ENCODE results near the gene UNC5C.

UNC5C gene

DNA sequence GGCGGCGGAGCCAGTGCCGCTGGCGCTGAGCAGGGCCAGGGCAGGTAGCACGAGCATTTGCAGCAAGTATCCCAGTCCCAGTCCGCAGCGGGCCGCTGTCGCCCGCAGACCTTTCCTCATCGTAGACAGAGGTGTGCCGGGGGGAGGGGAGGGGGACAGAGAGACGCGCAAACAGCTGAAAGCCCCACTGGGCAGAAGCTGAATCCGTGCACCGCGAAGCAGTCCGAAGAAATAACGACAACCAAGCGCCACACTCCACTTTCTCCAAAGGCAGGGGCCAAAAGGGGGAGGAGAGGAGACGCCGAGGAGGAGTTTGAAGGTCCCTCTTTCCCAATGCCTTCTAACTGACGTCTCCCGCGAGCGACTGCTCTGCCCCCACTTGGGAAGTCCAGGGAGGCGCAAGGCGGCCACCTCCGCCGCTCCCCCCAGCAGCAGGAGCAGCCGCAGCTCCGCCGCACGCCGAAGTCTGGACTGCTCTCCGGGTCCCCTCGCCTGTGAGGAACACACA is at the start of gene UNC5C:
TSS of gene UNC5C (minus strand) at position 236 of the 508 bp plus-strand sequence.
- DNase-seq (ENCODE audit: low spot score in 2 of 2) (no peak), ATAC-seq (no peak)
- H3K4me3 Mint-ChIP-seq, result peak within 1 kb of the TSS; percentile 46
- no peak within 1 kb of the TSS for H3K27ac Mint-ChIP-seq
- peaks cover 2% of the 10 kb centered on the region for H3K9me3 Mint-ChIP-seq
- no peaks in the 10 kb centered on the region for H3K4me1 Mint-ChIP-seq
- H3K36me3 Mint-ChIP-seq, result no peaks in the 10 kb centered on the region

DNA sequence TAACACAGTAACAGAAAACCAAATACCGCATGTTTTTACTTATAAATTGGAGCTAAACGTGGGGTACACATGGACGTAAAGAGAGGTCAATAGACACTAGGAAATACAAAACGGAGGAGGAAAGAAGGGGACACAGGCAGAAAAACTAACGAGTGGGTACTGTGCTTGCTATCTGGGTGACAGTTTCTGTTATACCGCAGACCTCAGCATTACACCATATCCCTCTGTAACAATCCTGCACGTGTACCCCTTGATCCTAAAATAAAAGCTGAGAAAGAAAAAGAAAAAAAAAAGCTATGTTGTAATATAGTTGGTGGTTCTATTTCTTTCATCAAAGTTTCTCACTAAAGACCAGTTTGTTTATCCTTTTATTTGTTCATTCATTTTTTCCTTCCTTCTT is 47.9 kb upstream of the UNC5C start:
- Mint-ChIP-seq H3K4me3 (no peak overlapping the region), H3K9me3 (peaks cover 7% of the 10 kb centered on the region), H3K4me1 (no peaks in the 10 kb centered on the region), H3K36me3 (no peaks in the 10 kb centered on the region), H3K27ac (no peak overlapping the region)
- DNase-seq (ENCODE audit: low spot score in 2 of 2) (no peak), ATAC-seq (no peak)

DNA sequence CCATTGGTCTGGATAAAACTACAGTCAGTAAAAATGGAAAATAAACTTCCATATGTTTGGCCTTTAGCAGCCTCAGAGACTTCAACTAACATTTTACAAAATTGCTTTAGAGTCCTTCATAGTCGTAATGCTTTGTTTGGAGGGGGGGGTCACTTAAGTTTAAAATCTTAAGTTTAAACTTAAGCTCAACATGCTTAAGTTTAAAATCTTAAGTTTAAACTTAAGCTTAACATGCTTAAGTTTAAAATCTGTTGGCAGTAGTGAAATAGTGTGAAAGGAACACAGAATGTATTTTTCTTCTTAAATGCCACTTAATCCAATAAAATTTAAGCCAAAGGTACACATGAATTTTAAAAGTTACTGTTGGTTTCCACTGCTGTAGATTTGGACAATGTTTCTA is 45.9 kb upstream of the UNC5C start:
- Mint-ChIP-seq H3K4me3 (no peak overlapping the region), H3K27ac (no peak overlapping the region), H3K9me3 (peaks cover 5% of the 10 kb centered on the region), H3K36me3 (no peaks in the 10 kb centered on the region), H3K4me1 (no peaks in the 10 kb centered on the region)
- DNase-seq (ENCODE audit: low spot score in 2 of 2) (no peak), ATAC-seq (no peak)

DNA sequence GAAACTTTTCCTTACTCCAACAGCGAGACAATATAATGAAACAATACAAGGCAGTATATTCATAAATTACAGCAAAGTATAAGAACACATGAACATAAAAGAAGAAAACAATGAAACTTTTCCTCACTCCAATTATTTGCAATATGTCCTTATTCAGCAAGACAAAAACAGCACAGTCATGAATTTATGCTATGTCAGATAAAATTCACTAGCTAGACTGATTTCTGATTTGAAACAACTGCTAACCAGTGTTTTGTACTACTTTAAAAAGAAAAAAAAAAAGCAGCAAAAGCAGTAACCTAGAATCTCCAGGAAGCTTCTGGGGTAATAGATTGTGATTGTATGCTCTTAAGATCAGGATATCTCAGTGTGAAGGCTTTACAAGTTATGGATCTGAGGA is 45.2 kb upstream of the UNC5C start:
- H3K27ac Mint-ChIP-seq, result no peak overlapping the region
- DNase-seq (ENCODE audit: low spot score in 2 of 2), result no peak
- H3K4me1 Mint-ChIP-seq, result no peaks in the 10 kb centered on the region
- no peaks in the 10 kb centered on the region for H3K36me3 Mint-ChIP-seq
- H3K4me3 Mint-ChIP-seq, result no peak overlapping the region
- H3K9me3 Mint-ChIP-seq, result peaks cover 5% of the 10 kb centered on the region
- ATAC-seq, result no peak

DNA sequence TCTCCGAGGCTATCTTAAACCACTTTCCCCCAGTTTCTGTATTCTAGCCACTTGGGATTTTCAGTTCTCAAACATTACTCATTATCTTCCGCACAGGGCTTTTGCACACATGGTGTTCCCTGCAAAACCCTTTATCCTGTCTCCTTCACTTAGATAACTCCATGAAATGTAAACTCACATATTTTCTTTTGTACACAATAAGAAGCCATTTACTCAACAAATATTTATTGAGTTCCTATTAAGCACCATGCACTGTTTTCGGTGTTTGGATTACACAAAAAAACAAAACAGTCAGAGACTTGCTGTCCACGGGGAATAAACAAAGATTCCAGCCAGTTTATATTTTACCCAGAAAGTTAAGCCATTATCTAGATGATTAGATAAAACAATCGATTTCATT is 42.5 kb upstream of the UNC5C start:
- no peak overlapping the region for H3K27ac Mint-ChIP-seq
- no peak overlapping the region for H3K4me3 Mint-ChIP-seq
- peaks cover 7% of the 10 kb centered on the region for H3K9me3 Mint-ChIP-seq
- H3K36me3 Mint-ChIP-seq, result no peaks in the 10 kb centered on the region
- no peak for ATAC-seq
- H3K4me1 Mint-ChIP-seq, result no peaks in the 10 kb centered on the region
- no peak for DNase-seq (ENCODE audit: low spot score in 2 of 2)

DNA sequence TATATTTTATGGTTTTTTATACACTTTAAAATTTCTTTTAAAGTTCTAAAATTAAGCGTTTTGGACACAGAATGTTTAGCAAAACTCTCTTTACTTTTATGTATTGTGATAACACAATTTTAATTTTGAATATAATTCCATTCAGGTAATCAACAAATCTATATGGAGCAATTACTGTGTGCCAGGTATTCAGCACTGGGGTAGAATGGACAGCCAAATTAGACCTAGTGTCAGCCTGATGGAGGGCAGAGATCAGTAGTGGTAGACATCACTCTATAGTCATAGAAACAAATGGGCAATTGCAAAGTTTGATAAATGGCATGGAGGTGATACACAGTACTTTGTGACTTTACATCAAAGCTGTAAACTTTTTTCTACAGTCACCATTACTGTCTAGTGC is 41.8 kb upstream of the UNC5C start:
- no peak for ATAC-seq

DNA sequence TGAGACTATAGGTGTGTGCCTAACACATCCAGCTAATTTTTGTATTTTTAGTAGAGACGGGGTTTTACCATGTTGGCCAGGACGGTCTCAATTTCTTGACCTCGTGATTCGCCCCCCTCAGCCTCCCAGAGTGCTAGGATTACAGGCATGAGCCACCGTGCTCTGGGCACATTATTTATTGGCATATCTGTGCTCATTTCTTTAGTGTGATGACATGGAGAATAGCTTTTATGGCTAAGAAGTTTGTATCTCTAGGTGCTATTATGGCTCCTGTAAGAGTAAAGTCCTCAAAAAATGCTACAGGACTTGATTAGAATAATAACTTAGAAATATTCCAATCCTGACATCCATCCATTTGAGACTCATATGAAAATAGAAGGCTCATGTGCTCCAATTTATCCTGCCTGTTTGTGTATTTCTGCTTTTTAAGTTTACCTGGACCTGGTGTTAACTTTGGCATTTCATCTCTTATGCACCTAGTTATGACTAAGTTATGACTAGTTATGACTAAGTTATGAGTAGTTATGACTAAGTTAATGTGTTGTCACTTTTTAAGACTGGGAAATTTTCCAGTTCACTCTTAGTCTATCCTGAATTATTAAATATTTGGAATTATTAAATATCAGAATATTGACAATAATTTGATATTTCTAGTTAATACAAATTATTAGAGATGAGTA is 36.4 kb upstream of the UNC5C start:
- Mint-ChIP-seq H3K4me3 (no peak overlapping the region), H3K36me3 (no peaks in the 10 kb centered on the region), H3K27ac (no peak overlapping the region), H3K4me1 (no peaks in the 10 kb centered on the region), H3K9me3 (peaks cover 10% of the 10 kb centered on the region)
- ATAC-seq (no peak), DNase-seq (ENCODE audit: low spot score in 2 of 2) (no peak)

More for the DNA sequence above, 41.8 kb upstream of the UNC5C start:
- Mint-ChIP-seq H3K36me3 (no peaks in the 10 kb centered on the region), H3K4me1 (no peaks in the 10 kb centered on the region), H3K27ac (no peak overlapping the region), H3K4me3 (no peak overlapping the region), H3K9me3 (peaks cover 10% of the 10 kb centered on the region)
- no peak for DNase-seq (ENCODE audit: low spot score in 2 of 2)

DNA sequence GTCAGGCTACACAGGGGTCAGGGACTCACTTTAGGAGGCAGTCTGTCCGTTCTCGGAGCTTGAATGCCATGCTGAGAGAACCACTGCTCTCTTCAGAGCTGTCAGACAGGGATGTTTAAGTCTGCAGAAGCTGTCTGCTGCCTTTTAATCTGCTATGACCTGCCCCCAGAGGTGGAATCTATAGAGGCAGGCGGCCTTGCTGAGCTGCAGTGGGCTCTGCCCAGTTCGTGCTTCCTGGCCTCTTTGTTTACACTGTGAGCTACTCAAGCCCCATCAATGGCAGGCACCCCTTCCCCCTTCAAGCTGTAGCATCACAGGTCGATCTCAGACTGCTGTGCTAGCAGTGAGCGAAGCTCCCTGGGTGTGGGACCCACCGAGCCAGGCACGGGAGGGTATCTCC is 31.5 kb upstream of the UNC5C start:
- Mint-ChIP-seq H3K9me3 (peaks cover 17% of the 10 kb centered on the region), H3K36me3 (no peaks in the 10 kb centered on the region), H3K4me1 (no peaks in the 10 kb centered on the region), H3K27ac (no peak overlapping the region), H3K4me3 (no peak overlapping the region)
- no peak for DNase-seq (ENCODE audit: low spot score in 2 of 2)
- ATAC-seq, result no peak

DNA sequence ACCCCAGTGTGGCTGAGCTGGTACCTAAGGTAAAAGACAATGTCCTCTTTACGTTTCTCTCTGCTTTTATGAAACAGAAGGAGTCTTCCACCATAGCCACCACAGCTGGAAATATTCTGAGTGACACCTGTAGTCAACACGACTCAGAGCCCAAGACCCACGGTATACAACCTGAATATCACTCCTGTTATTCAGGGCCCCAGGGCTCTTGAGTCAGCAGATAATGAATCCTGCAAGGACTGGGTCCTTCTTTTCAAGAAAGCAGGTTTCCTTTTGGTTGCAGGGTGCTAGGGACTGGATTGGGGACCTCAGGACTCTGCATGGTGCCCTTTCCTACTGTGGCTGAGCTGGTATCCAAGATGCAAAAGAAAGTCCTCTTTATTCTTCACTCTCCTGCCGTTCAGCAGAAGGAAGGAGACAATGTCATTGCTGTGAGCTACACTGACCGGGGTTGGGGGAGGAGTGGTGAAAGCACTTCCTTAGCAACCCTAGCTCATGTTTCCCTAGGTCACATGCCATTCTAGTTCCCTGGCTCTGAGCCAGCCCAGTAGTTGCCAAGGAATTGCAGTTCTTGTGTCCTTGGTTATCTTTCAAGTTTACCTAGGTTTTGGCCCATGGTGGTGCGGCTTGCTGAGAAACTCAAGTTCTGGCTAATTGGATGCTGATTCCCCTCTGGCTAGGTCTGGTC is 23.7 kb upstream of the UNC5C start:
- no peak for DNase-seq (ENCODE audit: low spot score in 2 of 2)
- Mint-ChIP-seq H3K36me3 (no peaks in the 10 kb centered on the region), H3K4me3 (no peak overlapping the region), H3K4me1 (no peaks in the 10 kb centered on the region), H3K27ac (no peak overlapping the region), H3K9me3 (peaks cover 19% of the 10 kb centered on the region)
- no peak for ATAC-seq

DNA sequence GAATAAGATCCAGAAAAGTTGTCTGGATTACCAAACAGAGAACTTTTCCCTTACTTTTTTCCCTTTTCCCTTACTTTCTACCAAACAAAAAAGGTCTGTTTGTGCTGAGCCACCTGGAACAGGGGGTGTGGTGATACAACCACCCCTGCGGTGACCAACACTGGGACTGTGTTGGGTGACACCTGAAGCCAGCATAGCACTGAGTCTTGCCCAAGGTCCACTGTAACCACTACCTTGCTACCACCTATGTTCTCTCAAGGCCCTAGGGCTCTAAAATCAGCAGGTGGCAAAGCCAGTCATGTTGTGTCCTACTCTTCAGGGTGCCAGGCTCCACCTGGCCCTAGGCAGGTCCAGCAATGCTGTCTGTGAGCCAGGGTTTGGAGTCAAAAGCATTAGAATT is 22.8 kb upstream of the UNC5C start:
- no peaks in the 10 kb centered on the region for H3K4me1 Mint-ChIP-seq
- no peak for DNase-seq (ENCODE audit: low spot score in 2 of 2)
- H3K27ac Mint-ChIP-seq, result no peak overlapping the region
- no peaks in the 10 kb centered on the region for H3K36me3 Mint-ChIP-seq
- no peak for ATAC-seq
- no peak overlapping the region for H3K4me3 Mint-ChIP-seq
- peaks cover 16% of the 10 kb centered on the region for H3K9me3 Mint-ChIP-seq

DNA sequence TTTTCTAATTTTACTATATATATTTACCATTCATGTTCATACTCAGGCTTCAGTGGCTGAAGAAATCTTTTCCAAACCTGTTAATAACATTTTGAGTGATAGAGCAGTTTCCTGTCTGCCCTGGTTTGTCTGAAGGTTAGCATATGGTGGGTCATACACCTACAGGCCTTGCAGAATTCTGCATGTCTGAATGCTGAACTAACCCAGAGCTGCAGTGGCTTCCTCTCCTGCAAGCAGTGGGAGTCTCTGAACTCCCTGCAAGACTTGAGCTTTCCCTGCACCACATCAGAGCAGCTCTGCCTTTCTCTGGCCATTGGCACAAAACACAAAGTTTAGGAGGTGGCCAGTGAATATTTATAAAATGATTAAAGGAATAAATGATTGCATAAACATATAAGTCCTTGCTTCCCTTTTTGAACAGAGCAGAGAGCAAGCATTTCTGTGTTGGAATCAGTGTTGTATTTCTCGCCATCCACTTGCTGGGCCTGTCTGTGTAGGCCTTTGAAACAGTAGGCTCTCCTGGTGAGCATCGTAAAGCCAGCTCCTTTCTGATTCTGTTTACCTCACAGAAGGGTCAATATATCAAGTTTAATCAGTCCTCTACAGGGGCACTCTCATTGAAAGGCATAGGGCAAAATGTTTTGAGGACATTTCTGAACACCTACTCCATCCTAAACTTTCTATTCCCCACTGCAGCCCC is 15.0 kb upstream of the UNC5C start:
- no peaks in the 10 kb centered on the region for H3K4me1 Mint-ChIP-seq
- no peak for DNase-seq (ENCODE audit: low spot score in 2 of 2)
- no peak for ATAC-seq
- H3K27ac Mint-ChIP-seq, result no peak overlapping the region
- H3K9me3 Mint-ChIP-seq, result peaks cover 15% of the 10 kb centered on the region
- no peak overlapping the region for H3K4me3 Mint-ChIP-seq
- H3K36me3 Mint-ChIP-seq, result no peaks in the 10 kb centered on the region

DNA sequence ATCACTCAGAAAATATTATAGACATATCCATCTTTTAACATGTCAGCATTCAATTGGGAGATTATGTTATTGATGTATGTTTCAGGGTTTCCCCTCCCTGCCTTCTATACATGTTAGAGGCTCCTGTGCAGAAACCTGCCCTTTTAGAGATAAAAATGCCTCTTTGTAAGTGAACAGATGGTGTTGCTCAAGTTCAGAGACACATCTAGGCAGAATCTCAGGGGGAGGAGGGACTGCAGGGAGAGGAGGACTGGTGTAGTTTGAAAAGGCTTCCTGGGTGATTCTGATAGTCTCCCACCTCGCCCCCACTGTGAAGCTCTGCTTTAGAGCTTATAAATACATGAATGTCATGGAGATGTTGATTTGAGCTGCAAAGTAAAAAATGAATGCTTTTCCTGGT is 12.0 kb upstream of the UNC5C start:
- DNase-seq (ENCODE audit: low spot score in 2 of 2) (no peak), ATAC-seq (no peak)
- no peak overlapping the region for H3K27ac Mint-ChIP-seq
- no peak overlapping the region for H3K4me3 Mint-ChIP-seq
- H3K9me3 Mint-ChIP-seq, result peaks cover 18% of the 10 kb centered on the region
- H3K36me3 Mint-ChIP-seq, result no peaks in the 10 kb centered on the region
- no peaks in the 10 kb centered on the region for H3K4me1 Mint-ChIP-seq

DNA sequence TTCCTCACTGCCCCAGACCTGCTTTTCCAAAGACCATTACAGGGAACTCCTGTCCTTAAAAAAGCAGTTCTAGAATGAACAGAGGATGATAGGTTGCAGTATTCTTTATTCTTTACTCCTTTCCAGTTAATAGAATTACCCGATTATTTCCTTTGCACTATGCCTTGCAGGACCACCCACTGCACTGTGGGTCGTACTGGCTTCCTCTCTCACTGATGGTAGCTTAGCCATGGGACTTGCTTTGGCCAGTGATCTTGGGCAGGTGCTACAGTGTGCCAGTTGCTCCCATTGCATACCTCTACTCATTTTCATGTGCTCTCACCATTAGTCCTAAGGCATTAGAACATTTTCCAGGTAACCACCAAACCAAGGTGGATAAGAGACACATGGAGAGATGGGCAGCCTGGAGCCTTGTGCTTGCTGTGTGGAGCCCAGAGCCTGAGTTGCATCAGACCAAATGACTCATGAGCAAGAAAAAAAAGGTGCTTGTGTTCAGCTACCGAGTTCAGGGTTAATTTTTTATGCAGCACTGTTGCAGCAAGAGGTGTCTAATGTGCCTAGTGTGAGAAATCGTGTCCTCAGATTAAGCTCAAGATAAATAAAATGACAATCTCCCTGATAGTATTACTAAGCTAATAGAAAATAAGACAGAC is 7.6 kb upstream of the UNC5C start:
- Mint-ChIP-seq H3K4me1 (no peaks in the 10 kb centered on the region), H3K9me3 (peaks cover 10% of the 10 kb centered on the region), H3K27ac (no peak overlapping the region), H3K36me3 (no peaks in the 10 kb centered on the region), H3K4me3 (no peak overlapping the region)
- DNase-seq (ENCODE audit: low spot score in 2 of 2) (no peak), ATAC-seq (no peak)

DNA sequence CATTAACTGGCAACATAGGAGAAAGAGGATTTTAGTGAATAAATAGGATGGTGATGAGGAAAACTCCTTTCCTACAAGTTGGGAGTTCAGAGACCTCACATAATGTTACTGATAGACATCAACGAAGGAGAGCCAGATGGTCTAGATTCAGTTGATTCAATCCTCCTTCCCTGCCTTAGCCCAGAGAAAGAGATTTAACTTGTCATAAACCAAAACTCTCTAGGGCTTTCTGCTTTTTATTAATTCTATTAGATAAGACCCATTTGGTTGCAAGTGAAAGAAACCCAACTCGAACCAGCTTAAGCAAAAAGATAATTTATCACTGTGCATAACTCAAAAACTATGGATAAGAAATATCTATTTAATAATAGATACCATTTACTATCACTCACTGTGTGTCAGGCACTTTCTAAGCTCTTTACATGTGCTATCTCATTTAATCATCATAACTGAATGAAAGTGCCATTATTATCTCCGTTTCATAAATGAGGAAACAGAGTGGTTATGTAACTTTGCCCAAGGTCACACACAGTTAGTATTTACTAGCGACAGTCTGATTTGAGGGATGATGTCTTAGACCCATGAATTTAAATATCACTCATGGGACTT is 4.3 kb upstream of the UNC5C start:
- Mint-ChIP-seq H3K4me1 (no peaks in the 10 kb centered on the region), H3K9me3 (peaks cover 7% of the 10 kb centered on the region)
- DNase-seq (ENCODE audit: low spot score in 2 of 2), result no peak

DNA sequence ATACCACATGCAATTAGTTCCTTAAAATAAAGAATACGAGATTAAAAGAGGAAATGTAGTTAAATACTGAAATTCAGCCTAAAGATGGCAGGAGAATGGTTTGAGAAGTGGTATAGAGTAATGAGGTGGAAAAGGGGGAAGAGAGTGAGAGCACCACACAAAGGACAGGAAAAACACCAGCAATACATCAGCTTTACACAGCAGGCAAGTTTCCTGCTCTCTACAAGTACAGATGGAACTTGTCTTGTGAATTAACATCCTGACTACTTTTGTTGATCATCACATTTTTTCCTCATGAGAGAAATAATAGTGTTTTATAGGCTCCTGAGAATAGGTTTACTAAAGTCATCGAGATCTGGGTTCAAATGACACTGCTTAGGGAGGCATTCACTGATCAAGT is 2.9 kb upstream of the UNC5C start:
- Mint-ChIP-seq H3K4me1 (no peaks in the 10 kb centered on the region), H3K9me3 (peaks cover 7% of the 10 kb centered on the region), H3K27ac (no peak overlapping the region), H3K4me3 (no peak overlapping the region), H3K36me3 (no peaks in the 10 kb centered on the region)
- ATAC-seq (no peak), DNase-seq (ENCODE audit: low spot score in 2 of 2) (no peak)

More for the DNA sequence above, 4.3 kb upstream of the UNC5C start:
- Mint-ChIP-seq H3K27ac (no peak overlapping the region), H3K4me3 (no peak overlapping the region), H3K36me3 (no peaks in the 10 kb centered on the region)
- ATAC-seq, result no peak
